Gastrocnemius medialis (tissue), 4 donors: ENCODE results near the gene PBRM1. TPM values are rescaled to one million over a fixed set of nuclear protein-coding genes. Genes with fewer than 3 reads are reported as not detected.
"Not testable (repeated sequence)": the region's sequence is repeated elsewhere in the genome, so short reads cannot be mapped to it uniquely, and the experiment has no call there.

Source experiments
- ATAC-seq, 2 donors: fragments of 150-250 bp; one replicate each; pipeline ENCODE4 v1.9.1; 2016
- DNase-seq, 2 donors: peaks; one replicate each; pipeline ENCODE4 v3.0.0-alpha.2; 2019
- H3K27ac ChIP-seq, 4 donors: fragments of 200-600 bp; sonication (generic); 1 replicate in 1 of 4; 2 replicates in 3 of 4; pipeline ENCODE4 v1.5.1; 2016 to 2018; ENCODE audit warnings: mild to moderate bottlenecking in 2 of 4, moderate library complexity in 1 of 4
- H3K27me3 ChIP-seq, 3 donors: fragments of 200-600 bp; sonication (generic) in 2 of 3; 1 replicate in 1 of 3; 2 replicates in 2 of 3; pipeline versions ENCODE4 v1.5.1 to v1.6.0; 2016 to 2019; ENCODE audit warnings: mild to moderate bottlenecking in 1 of 3, moderate library complexity in 1 of 3
- H3K36me3 ChIP-seq, 2 donors: fragments of 200-600 bp; sonication (generic) in 1 of 2; one replicate each; pipeline ENCODE4 v1.5.1; 2017 to 2018
- H3K4me1 ChIP-seq, 2 donors: fragments of 200-600 bp; sonication (generic) in 1 of 2; one replicate each; pipeline ENCODE4 v1.5.1; 2016 to 2017; ENCODE audit warnings: mild to moderate bottlenecking in 2 of 2
- H3K4me3 ChIP-seq, 4 donors: fragments of 200-600 bp; sonication (generic) in 3 of 4; 1 replicate in 1 of 4; 2 replicates in 3 of 4; pipeline ENCODE4 v1.5.1; 2016 to 2019; ENCODE audit warnings: mild to moderate bottlenecking in 2 of 4
- H3K9me3 ChIP-seq, 3 donors: fragments of 200-600 bp; sonication (generic) in 2 of 3; 1 replicate in 1 of 3; 2 replicates in 2 of 3; pipeline ENCODE4 v1.5.1; 2016 to 2019
- CTCF ChIP-seq, 5 experiments: fragments of 450-650 bp in 3 of 5; fragments of 200-600 bp in 2 of 5; sonication (generic) in 2 of 5; IDR thresholded peaks in 4 of 5; conservative IDR thresholded peaks in 1 of 5; 1 replicate in 4 of 5; 2 replicates in 1 of 5; pipeline ENCODE4 v1.5.1; 2016 to 2019; ENCODE audit warnings: antibody characterized with exemption in 5 of 5, mild to moderate bottlenecking in 3 of 5, moderate library complexity in 3 of 5
- POLR2A ChIP-seq, 2 donors: fragments of 450-650 bp; IDR thresholded peaks; one replicate each; pipeline ENCODE4 v1.6.1; 2017; ENCODE audit warnings: antibody characterized with exemption in 2 of 2, mild to moderate bottlenecking in 2 of 2, moderate library complexity in 2 of 2
- in situ Hi-C, 4 donors: fragments of 200-750 bp; cut with MboI; loops; one replicate each; pipeline versions ENCODE4 v1.15.0 to v1.8.0; 2017; ENCODE audit warnings: low sequenced_read_pairs in 4 of 4
- intact Hi-C: fragments of 100-400 bp; cut with DNase I; formaldehyde crosslinking; loops from one replicate; pipeline ENCODE4 v1.15.1; 2023; ENCODE audit warnings: low total_unique reads
- total RNA-seq, 4 donors: library from RNA; depleted of rRNA; stranded (reverse); fragments of >200 nt; gene quantifications; one replicate each; pipeline versions ENCODE4 v1.1.0 to v1.2.3, GENCODE V29; 2016

The PBRM1 gene
- total RNA-seq, result 10 to 100 TPM; 22.9 to 45.2 (median 27.5) TPM

- peaks cover 0 to 50% of the 10 kb centered on the region in 2 donors for H3K36me3 ChIP-seq
- H3K27me3 ChIP-seq, result no peaks in the 10 kb centered on the region
- peak within 1 kb of the TSS; percentile 84 to 94 (median 92) for H3K27ac ChIP-seq
- in situ Hi-C loops, result no loop called here
- DNase-seq (peak; percentile 88 to 93), ATAC-seq (peak; percentile 96 to 98)
- peak within 1 kb of the TSS; percentile 85 to 94 (median 86) for H3K4me3 ChIP-seq
- peaks cover 31 to 42% of the 10 kb centered on the region in 2 donors for H3K4me1 ChIP-seq
- TF ChIP-seq POLR2A (IDR thresholded peaks at IDR 0.05) (peak; percentile 89 to 91), CTCF (IDR thresholded peaks at IDR 0.05 in 4 of 5, conservative IDR thresholded peaks at IDR 0.05 in 1 of 5) (peak in 1 of 5 experiments; percentile 20)
- intact Hi-C loops, result loop anchor here (1.0 to 10.0 kb wide), 6 partner anchors 19 to 1209 kb away; partner anchors contain the start of genes GLT8D1, ITIH4, SELENOK and STIMATE
- no peaks in the 10 kb centered on the region for H3K9me3 ChIP-seq
Observed at GRCh38 chr3:52685709-52686691, at the start of gene PBRM1, which contains the start of gene GNL3. PBRM1 (minus strand) TSS chr3:52685913. GNL3 (plus strand) TSS chr3:52686032; CDS start chr3:52686093, 61 bp downstream.

DNA sequence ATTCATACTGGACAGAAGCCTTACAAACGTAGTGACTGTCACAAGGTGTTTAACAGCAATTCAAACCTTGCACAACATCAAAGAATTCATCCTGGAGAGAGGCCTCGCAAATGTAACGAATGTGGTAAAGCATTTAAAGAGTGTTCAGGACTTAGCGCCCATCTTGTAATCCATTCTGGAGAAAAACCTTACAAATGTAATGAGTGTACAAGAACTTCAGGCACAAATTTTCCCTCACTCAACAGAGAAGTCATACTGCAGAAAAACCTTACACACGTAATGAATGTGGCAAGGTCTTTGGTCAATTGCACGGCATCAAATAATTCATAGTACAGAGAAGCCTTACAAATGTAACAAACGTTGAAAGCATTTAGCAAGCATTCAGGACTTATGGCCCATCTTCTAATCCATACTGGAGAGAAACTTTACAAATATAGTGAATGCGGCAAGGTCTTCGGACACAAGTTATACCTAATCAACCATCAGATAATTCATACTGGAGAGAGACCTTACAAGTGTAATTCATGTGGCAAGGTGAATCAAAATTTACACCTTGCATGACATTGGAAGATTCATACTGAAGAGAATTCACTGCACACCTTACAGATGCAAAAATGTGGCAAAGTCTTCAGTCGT, 47.7 kb upstream of the PBRM1 start:
- intact Hi-C loops (no loop called here), in situ Hi-C loops (loop anchor here in 2 of 4 donors (25.0 kb wide), 2 partner anchors 204 to 354 kb away; no protein-coding TSS in a partner anchor)
- Histone ChIP-seq H3K9me3 (no peaks in the 10 kb centered on the region), H3K4me1 (no peaks in the 10 kb centered on the region), H3K27me3 (no peaks in the 10 kb centered on the region), H3K36me3 (peaks cover 3 to 68% of the 10 kb centered on the region in 2 donors), H3K4me3 (no peak overlapping the region), H3K27ac (no peak overlapping the region)
- DNase-seq (no peak), ATAC-seq (no peak)
- TF ChIP-seq CTCF (IDR thresholded peaks at IDR 0.05 in 4 of 5, conservative IDR thresholded peaks at IDR 0.05 in 1 of 5) (no peak), POLR2A (IDR thresholded peaks at IDR 0.05) (no peak)

GRCh38 chr3:52731590-52731989, 45.9 kb upstream of the PBRM1 start:
- in situ Hi-C loops, result loop anchor here in 2 of 4 donors (25.0 kb wide), 2 partner anchors 206 to 356 kb away; no protein-coding TSS in a partner anchor
- intact Hi-C loops, result no loop called here
- no peaks in the 10 kb centered on the region for H3K9me3 ChIP-seq
- no peaks in the 10 kb centered on the region for H3K27me3 ChIP-seq
- DNase-seq, result no peak
- ATAC-seq, result no peak
- TF ChIP-seq POLR2A (IDR thresholded peaks at IDR 0.05) (no peak), CTCF (IDR thresholded peaks at IDR 0.05 in 4 of 5, conservative IDR thresholded peaks at IDR 0.05 in 1 of 5) (no peak)
- H3K4me1 ChIP-seq, result no peaks in the 10 kb centered on the region
- peaks cover 3 to 62% of the 10 kb centered on the region in 2 donors for H3K36me3 ChIP-seq
- no peak overlapping the region for H3K4me3 ChIP-seq
- H3K27ac ChIP-seq, result no peak overlapping the region

DNA sequence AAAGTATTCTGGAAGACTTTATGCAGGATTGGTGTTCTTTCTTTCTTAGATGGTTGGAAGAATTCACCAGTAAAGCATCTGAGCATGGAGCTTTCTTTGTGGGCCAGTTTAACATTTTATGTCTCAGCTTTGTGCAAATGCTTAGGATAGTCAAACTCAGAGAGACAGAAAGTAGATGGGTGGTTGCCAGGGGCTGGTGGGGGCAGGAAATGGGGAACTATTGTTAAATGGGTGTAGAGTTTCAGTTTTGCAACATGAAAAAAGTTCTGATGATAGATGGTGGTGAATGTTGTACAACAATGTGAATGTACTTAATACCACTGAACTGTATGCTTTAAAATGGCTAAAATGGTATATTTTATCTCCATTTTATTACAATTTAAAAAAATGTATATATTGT, 45.0 kb upstream of the PBRM1 start:
- DNase-seq (no peak), ATAC-seq (no peak)
- no peak overlapping the region for H3K27ac ChIP-seq
- TF ChIP-seq CTCF (IDR thresholded peaks at IDR 0.05 in 4 of 5, conservative IDR thresholded peaks at IDR 0.05 in 1 of 5) (no peak), POLR2A (IDR thresholded peaks at IDR 0.05) (no peak)
- H3K4me1 ChIP-seq, result no peaks in the 10 kb centered on the region
- H3K4me3 ChIP-seq, result no peak overlapping the region
- H3K36me3 ChIP-seq, result peaks cover 3 to 55% of the 10 kb centered on the region in 2 donors
- in situ Hi-C loops, result loop anchor here in 2 of 4 donors (25.0 kb wide), 2 partner anchors 207 to 357 kb away; no protein-coding TSS in a partner anchor
- H3K9me3 ChIP-seq, result no peaks in the 10 kb centered on the region
- no peaks in the 10 kb centered on the region for H3K27me3 ChIP-seq
- intact Hi-C loops, result no loop called here

GRCh38 chr3:52728753-52729152, 43.0 kb upstream of the PBRM1 start:
- H3K9me3 ChIP-seq, ATAC-seq, H3K4me3 ChIP-seq, DNase-seq, H3K27ac ChIP-seq, H3K27me3 ChIP-seq, intact Hi-C loops, H3K4me1 ChIP-seq: not testable (repeated sequence)
- H3K36me3 ChIP-seq, result peaks cover 0 to 36% of the 10 kb centered on the region in 2 donors
- in situ Hi-C loops, result loop anchor here in 2 of 4 donors (25.0 kb wide), 2 partner anchors 209 to 359 kb away; no protein-coding TSS in a partner anchor
